Skeletal muscle tissue (tissue), 4 donors: ENCODE measurements around the gene FBXO46. TPM values are rescaled to one million over a fixed set of nuclear protein-coding genes. Genes with fewer than 3 reads are reported as not detected.

Experiments
- H3K27ac ChIP-seq: one replicate; pipeline ENCODE4 v1.7.0; 2013; ENCODE audit warnings: mild to moderate bottlenecking, low read depth, low read length, inconsistent platforms
- H3K27me3 ChIP-seq, 3 donors: one replicate each; pipeline ENCODE4 v1.7.0; 2013; ENCODE audit warnings: low read length in 3 of 3; ENCODE audit not compliant: control insufficient read depth in 3 of 3, insufficient read depth in 3 of 3
- H3K36me3 ChIP-seq, 3 donors: one replicate each; pipeline ENCODE4 v1.7.0; 2013; ENCODE audit warnings: low read length in 3 of 3; ENCODE audit not compliant: control insufficient read depth in 3 of 3, insufficient read depth in 3 of 3
- H3K4me1 ChIP-seq, 3 donors: one replicate each; pipeline ENCODE4 v1.7.0; 2013; ENCODE audit warnings: low read length in 3 of 3, mild to moderate bottlenecking in 3 of 3; ENCODE audit not compliant: control insufficient read depth in 3 of 3, insufficient read depth in 3 of 3
- H3K4me3 ChIP-seq, 3 donors: one replicate each; pipeline ENCODE4 v1.7.0; 2013; ENCODE audit warnings: low read length in 3 of 3
- H3K9ac ChIP-seq, 3 donors: one replicate each; pipeline ENCODE4 v1.7.0; 2013; ENCODE audit warnings: low read length in 3 of 3, mild to moderate bottlenecking in 3 of 3, moderate library complexity in 2 of 3, low read depth in 1 of 3
- H3K9me3 ChIP-seq, 3 donors: one replicate each; pipeline ENCODE4 v1.7.0; 2013; ENCODE audit warnings: low read length in 3 of 3; ENCODE audit not compliant: control insufficient read depth in 3 of 3
- total RNA-seq: library from RNA; depleted of rRNA; stranded (reverse); fragments of >200 nt; gene quantifications from one replicate; pipeline ENCODE4 v1.2.3, GENCODE V29; 2014
- donor health status: Osteomylitis.

Gene FBXO46
- total RNA-seq, 1 donor from 2014 or later = 5.7 TPM

DNA sequence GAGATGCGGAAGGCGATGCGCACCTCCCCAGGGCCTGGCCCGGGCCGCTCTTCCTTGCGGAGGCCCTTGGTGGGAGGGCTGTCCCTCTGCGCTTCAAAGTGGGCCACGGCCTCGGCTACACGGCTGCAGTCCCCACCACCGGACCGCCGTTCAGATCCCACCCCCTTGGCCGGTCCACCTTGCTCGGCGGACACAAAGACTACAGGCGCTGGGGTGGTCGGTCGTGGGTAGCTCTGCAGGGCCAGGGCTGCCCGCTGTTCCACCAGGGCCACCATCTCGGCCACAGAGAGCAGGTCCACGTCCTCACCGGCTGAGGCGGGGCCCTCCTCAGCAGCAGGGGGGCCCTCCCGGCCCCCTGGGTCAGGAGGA is 18.0 kb downstream of the FBXO46 start:
- Histone ChIP-seq H3K27ac (no peak overlapping the region), H3K27me3 (no peaks in the 10 kb centered on the region), H3K9me3 (no peaks in the 10 kb centered on the region), H3K4me3 (no peak overlapping the region), H3K4me1 (peaks cover 6 to 11% (median 9%) of the 10 kb centered on the region in 3 donors), H3K9ac (no peak overlapping the region), H3K36me3 (peaks cover 3 to 7% (median 5%) of the 10 kb centered on the region in 3 donors)

DNA sequence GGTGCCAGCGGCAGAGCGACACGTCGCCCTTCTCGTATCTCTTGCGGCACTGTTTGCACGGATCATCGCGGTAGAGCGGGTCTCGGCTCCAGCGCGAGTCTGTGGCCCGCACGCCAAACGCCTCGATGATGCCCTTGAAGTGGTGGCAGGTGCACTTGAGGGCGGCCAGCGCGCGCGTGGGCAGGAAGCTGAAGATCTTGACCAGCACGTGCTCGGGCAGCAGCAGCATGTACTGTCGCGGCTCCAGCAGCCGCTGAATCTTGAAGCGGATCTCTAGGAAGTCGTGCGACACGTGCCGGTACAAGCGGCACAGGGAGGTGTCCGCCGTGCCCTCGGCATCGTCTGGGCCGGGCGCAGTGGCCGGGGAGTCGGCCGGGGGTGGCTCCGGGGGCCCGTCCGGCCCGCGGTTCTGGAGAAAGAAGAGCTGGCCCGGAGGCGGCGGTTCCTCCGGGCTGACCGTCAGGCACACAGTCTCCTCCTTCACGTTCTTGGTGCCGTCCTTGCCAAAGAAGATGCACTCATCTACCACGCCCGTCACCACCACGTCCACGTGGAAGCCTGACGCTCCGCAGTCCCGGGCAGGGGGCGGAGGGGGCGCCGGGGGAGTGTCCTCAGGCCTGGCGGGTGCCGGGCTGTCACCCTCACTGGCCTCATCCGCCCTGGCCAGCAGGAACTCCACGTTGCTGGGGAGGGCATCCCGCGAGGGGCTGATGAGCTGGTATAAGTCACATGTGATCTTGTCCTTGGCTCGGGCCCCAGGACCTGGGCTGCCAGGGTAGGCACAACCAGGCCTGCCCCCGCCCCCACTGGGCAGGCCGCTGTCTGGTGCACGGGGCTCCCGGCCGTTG is 18.6 kb downstream of the FBXO46 start:
- Histone ChIP-seq H3K9me3 (no peaks in the 10 kb centered on the region), H3K4me1 (peaks cover 6 to 11% (median 9%) of the 10 kb centered on the region in 3 donors), H3K9ac (no peak overlapping the region), H3K27me3 (no peaks in the 10 kb centered on the region), H3K27ac (no peak overlapping the region), H3K4me3 (no peak overlapping the region), H3K36me3 (peaks cover 3 to 7% (median 5%) of the 10 kb centered on the region in 3 donors)

DNA sequence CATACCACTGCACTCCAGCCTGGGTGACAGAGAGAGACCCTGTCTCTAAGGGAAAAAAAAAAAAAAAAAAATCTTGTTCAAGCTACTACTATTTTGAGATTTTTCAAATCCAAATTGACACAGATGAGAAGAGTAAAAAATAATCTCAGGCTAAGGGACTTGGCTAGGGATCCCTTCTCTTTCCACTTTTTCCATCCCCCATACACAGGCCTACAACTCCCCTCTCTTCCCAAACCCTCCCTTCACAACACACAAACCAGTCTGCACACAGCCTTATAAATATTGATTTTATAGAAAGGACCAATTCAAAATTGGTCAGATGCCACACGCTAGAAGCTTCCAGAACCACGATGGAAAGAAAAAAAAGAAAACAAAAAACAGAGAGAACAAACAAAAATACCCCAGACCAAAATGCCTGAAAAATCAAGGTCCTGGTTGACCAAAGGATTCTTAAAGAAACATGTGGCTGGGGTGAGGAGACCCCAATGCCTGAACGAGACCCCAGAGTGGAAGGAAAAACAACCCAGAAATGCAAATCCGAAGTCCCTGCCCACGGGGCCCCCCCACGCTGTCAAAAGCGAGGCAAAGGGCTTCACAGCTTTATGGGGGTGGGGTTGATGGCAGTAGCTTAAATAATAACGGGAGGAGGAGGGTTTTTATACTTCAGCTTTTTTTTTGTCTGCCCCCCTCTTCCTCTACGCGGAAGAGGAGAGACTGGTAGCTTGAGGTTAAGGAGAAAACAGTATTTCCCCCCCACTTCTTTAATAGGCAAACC is 20.2 kb downstream of the FBXO46 start:
- no peaks in the 10 kb centered on the region for H3K9me3 ChIP-seq
- H3K4me1 ChIP-seq = no peaks in the 10 kb centered on the region

DNA sequence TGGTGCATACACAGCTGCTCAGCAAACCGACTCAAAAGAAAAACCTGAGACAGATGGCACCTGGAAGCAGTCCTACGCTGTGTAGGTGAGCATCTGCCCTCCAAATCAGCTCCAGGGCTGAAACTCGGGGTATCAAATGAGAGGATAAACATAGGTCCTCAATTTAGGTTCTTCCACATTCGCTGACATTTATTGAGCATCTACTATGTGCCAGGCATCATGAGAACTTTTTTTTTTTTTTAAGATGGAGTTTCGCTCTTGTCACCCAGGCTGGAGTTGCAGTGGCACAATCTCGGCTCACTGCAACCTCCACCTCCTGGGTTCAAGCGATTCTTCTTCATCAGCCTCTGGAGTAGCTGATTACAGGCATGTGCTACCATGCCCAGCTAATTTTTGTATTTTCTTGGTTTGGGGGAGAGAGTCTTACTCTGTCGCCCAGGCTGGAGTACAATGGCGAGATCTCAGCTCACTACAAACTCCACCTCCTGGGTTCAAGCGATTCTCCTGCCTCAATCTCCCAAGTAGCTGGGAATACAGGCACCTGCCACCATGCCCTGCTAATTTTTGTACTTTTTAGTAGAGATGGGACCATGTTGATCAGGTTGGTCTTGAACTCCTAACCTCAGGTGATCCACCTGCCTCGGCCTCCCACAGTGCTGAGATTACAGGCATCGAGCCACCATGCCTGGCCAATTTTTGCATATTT is 24.8 kb downstream of the FBXO46 start:
- Histone ChIP-seq H3K9ac (no peak overlapping the region), H3K4me3 (no peak overlapping the region), H3K9me3 (no peaks in the 10 kb centered on the region), H3K27me3 (no peaks in the 10 kb centered on the region), H3K36me3 (peaks cover 4 to 9% (median 8%) of the 10 kb centered on the region in 3 donors), H3K27ac (no peak overlapping the region), H3K4me1 (no peaks in the 10 kb centered on the region)

More for the DNA sequence above, 20.2 kb downstream of the FBXO46 start:
- H3K27me3 ChIP-seq = no peaks in the 10 kb centered on the region
- H3K36me3 ChIP-seq = peaks cover 3 to 7% (median 5%) of the 10 kb centered on the region in 3 donors
- H3K4me3 ChIP-seq = no peak overlapping the region
- H3K27ac ChIP-seq = no peak overlapping the region
- H3K9ac ChIP-seq = no peak overlapping the region

DNA sequence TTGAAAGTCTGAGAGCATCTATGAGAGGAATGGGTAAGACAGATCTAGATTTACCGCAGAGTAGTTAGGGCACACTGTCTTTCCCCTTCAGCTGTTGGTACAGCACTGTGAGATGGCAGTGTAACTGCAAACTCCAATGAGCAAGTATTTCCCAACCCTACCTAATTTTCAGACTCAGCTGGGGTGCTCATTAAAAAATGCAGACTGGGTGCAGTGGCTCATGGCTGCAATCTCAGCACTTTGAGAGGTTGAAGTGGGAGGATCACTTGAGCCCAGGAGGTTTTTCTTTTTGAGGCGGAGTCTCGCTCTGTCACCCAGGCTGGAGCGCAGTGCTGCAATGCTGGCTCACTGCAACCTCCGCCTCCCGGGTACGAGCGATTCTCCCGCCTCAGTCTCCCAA is 25.6 kb downstream of the FBXO46 start:
- peaks cover 4 to 9% (median 8%) of the 10 kb centered on the region in 3 donors for H3K36me3 ChIP-seq
- no peak overlapping the region for H3K4me3 ChIP-seq
- H3K9me3 ChIP-seq = no peaks in the 10 kb centered on the region
- H3K4me1 ChIP-seq = no peaks in the 10 kb centered on the region
- no peak overlapping the region for H3K27ac ChIP-seq
- H3K27me3 ChIP-seq = no peaks in the 10 kb centered on the region
- H3K9ac ChIP-seq = no peak overlapping the region

DNA sequence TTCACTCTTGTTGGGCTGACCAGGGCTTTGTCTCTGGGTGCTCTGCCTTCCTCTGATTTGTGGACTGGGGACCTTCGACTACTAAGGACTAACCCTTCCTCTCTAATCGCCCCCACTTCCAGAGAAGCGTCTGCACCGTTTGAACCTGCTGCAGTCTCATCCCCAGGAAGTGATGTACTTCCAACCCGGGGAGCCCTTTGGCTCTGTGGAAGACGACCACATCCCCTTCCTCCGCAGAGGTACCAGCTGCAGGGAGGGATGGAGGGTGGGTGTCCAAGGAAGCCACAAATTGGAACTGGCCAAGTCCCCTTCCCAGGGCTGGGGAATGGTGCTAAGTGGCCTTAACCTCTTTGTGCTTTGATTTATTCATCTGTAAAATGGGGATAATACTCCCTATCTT is 29.0 kb downstream of the FBXO46 start:
- H3K27me3 ChIP-seq = no peaks in the 10 kb centered on the region

DNA sequence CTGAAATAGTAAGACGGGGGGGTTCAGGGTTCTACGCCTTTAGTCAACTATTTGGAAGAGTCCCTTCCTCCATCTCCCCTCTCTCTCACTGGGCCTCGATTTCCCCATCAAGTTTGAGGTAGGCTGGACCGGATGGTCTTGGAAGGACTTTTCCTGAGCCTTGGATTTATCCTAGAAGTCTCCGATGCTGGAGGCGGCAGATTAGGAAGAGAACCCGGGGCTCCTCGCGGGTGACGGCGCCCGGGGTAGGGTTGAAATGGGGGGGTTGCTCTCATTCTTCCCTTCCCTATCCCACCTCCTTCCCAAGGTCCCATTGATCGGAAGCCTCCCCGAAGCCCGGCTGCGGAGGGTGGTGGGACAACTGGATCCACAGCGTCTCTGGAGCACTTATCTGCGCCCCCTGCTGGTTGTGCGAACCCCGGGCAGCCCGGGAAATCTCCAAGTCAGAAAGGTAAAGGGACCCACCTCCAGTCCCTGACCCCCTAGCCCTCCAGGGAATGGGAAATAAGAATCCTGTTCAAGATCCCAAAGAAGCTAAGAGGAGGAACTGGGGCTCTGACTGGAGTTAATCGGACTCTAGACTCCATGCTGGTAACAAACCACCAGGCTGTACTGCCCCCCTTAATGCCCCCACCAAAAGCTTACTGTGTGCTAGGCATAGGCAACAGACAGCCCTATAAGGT is 37.4 kb downstream of the FBXO46 start:
- Histone ChIP-seq H3K4me3 (peak overlapping the region; percentile 88 to 92 (median 88)), H3K4me1 (peaks cover 15 to 20% (median 20%) of the 10 kb centered on the region in 3 donors), H3K27me3 (no peaks in the 10 kb centered on the region), H3K9ac (peak overlapping the region; percentile 83 to 93 (median 92)), H3K27ac (peak overlapping the region; percentile 88), H3K9me3 (no peaks in the 10 kb centered on the region), H3K36me3 (peaks cover 3 to 8% (median 8%) of the 10 kb centered on the region in 3 donors)

More for the DNA sequence above, 29.0 kb downstream of the FBXO46 start:
- H3K36me3 ChIP-seq = peaks cover 6 to 9% (median 8%) of the 10 kb centered on the region in 3 donors
- no peak overlapping the region for H3K9ac ChIP-seq
- no peak overlapping the region for H3K27ac ChIP-seq
- no peaks in the 10 kb centered on the region for H3K4me1 ChIP-seq
- H3K4me3 ChIP-seq = no peak overlapping the region
- H3K9me3 ChIP-seq = no peaks in the 10 kb centered on the region

DNA sequence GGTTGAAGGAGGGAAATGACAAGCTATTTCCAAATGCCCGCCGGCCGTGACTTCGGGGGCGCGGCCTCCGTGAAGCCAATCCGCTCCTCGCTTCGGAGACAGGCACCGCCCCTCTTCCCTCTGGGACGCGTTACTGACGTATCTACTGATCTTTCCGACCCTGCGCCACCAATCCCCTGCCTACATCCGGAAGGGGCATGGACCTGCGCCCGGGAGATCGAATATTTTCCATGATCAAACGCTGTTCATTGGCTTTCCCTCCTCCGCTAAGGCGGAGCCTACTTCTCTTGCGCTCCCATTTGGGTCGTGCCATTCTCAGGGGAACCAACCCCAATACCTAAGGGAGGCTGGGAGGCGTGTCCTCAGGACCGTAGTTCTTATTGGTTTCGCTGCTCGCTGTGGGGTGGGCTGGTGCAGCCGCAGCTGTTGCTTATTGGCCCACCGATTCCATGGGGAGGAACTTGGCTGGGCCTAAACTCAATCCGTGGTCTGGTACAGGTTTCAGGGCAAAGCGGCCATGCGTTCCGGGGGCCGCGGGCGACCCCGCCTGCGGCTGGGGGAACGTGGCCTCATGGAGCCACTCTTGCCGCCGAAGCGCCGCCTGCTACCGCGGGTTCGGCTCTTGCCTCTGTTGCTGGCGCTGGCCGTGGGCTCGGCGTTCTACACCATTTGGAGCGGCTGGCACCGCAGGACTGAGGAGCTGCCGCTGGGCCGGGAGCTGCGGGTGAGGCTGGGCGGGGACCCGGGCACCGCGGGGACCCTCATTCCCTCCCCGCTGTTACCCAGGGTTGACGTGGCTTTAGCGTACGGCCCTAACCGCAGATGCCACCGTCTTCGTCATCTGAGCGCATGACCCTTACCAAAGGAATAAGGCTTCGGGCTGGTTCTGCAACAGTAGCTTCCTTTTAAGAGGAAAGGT is 38.2 kb downstream of the FBXO46 start, which contains the start of gene QPCTL:
TSS of gene QPCTL (plus strand) at position 480 of the 919 bp plus-strand sequence. CDS start at position 518, 38 bp downstream.
- Histone ChIP-seq H3K27me3 (no peaks in the 10 kb centered on the region), H3K36me3 (peaks cover 11 to 16% (median 16%) of the 10 kb centered on the region in 3 donors), H3K4me3 (peak within 1 kb of the TSS; percentile 88 to 92 (median 88)), H3K4me1 (peaks cover 15 to 20% (median 20%) of the 10 kb centered on the region in 3 donors), H3K9ac (peak within 1 kb of the TSS; percentile 85 to 93 (median 92)), H3K9me3 (no peaks in the 10 kb centered on the region), H3K27ac (peak within 1 kb of the TSS; percentile 88)
